PC-9 (cell line): Measurements from ENCODE around the gene RNF8. TPM values are rescaled to one million over a fixed set of nuclear protein-coding genes. Genes with fewer than 3 reads are reported as not detected.

ENCODE experiments used
- BruUV-seq: library from RNA; stranded (reverse); fragments of 400-500 nt; replicated peaks from 2 replicates; lab custom pipeline; 2021; lab: Mats Ljungman, UMichigan
- CTCF ChIA-PET: fragments of 300-600 bp; sonication (Branson Sonifier 250); formaldehyde crosslinking; loops from one replicate; lab custom pipeline; 2022; ENCODE audit warnings: antibody characterized with exemption; lab: Charles Lee
- POLR2A ChIA-PET: fragments of 300-600 bp; sonication (Branson Sonifier 250); formaldehyde crosslinking; loops from one replicate; lab custom pipeline; 2022; ENCODE audit warnings: antibody characterized with exemption; ENCODE audit not compliant: unreplicated experiment; lab: Charles Lee
- DNase-seq, 2 experiments: peaks; one replicate each; pipeline versions ENCODE4 v3.0.0 to v3.0.0-alpha.2; 2015 to 2022; ENCODE audit warnings: mixed read lengths in 1 of 2
- H2AFZ ChIP-seq: fragments of 200-600 bp; sonication (generic); 2 replicates; pipeline ENCODE4 v1.8.1; 2017; ENCODE audit warnings: antibody characterized with exemption
- H3F3A ChIP-seq: fragments of 200-600 bp; sonication (generic); 2 replicates; pipeline ENCODE4 v1.8.1; 2017; ENCODE audit warnings: antibody characterized with exemption, mild to moderate bottlenecking, low read depth; ENCODE audit not compliant: insufficient read depth
- H3K27ac ChIP-seq: fragments of 200-600 bp; sonication (generic); 2 replicates; pipeline ENCODE4 v1.6.1; 2016; ENCODE audit warnings: mixed run types
- H3K27me3 ChIP-seq: fragments of 200-600 bp; sonication (generic); 2 replicates; pipeline ENCODE4 v1.6.1; 2016; ENCODE audit warnings: low read depth, mixed run types; ENCODE audit not compliant: insufficient read depth
- H3K36me3 ChIP-seq: fragments of 200-600 bp; sonication (generic); 2 replicates; pipeline ENCODE4 v1.6.1; 2016; ENCODE audit warnings: low read depth, mixed run types
- H3K4me1 ChIP-seq: fragments of 200-600 bp; sonication (generic); replicated peaks from 2 replicates; pipeline ENCODE4 v1.6.1; 2016; ENCODE audit warnings: mixed run types; ENCODE audit not compliant: insufficient read depth
- H3K4me2 ChIP-seq: fragments of 200-600 bp; sonication (generic); 2 replicates; pipeline ENCODE4 v1.6.1; 2017; ENCODE audit warnings: mixed run types
- H3K4me3 ChIP-seq: fragments of 200-600 bp; sonication (generic); 2 replicates; pipeline ENCODE4 v1.6.1; 2016; ENCODE audit warnings: mixed run types
- H3K79me2 ChIP-seq: fragments of 200-600 bp; sonication (generic); 2 replicates; pipeline ENCODE4 v1.6.1; 2017; ENCODE audit warnings: low read depth, mixed run types
- H3K9me2 ChIP-seq: fragments of 200-600 bp; sonication (generic); 2 replicates; pipeline ENCODE4 v1.8.1; 2017; ENCODE audit warnings: mild to moderate bottlenecking; ENCODE audit not compliant: insufficient read depth
- H3K9me3 ChIP-seq: fragments of 200-600 bp; sonication (generic); 2 replicates; pipeline ENCODE4 v1.8.1; 2016; ENCODE audit warnings: low read depth; ENCODE audit not compliant: insufficient read depth
- H4K20me1 ChIP-seq: fragments of 200-600 bp; sonication (generic); 2 replicates; pipeline ENCODE4 v1.8.1; 2017; ENCODE audit not compliant: insufficient read depth
- CTCF ChIP-seq: fragments of 200-600 bp; sonication (generic); conservative IDR thresholded peaks from 2 replicates; pipeline ENCODE4 v1.6.1; 2017; ENCODE audit warnings: mixed run types, antibody characterized with exemption, mild to moderate bottlenecking, moderate library complexity
- EZH2 ChIP-seq: fragments of 200-600 bp; sonication (generic); IDR thresholded peaks from 2 replicates; pipeline ENCODE4 v1.8.0; 2017; ENCODE audit warnings: antibody characterized with exemption, low read depth
- intact Hi-C: fragments of 100-400 bp; cut with micrococcal nuclease; formaldehyde crosslinking; loops from one replicate; pipeline ENCODE4 v1.10.0; 2022; ENCODE audit not compliant: unreplicated experiment
- total RNA-seq: library from RNA; stranded (reverse); gene quantifications from 2 replicates; pipeline ENCODE4 v1.2.3, GENCODE V29; 2021

The RNF8 gene
- total RNA-seq, 1 experiment from 2014 or later, result 17.5 TPM

GRCh38 chr6:37382994-37383765 lies 29.4 kb downstream of the RNF8 start:
- Histone ChIP-seq H3K4me1 (no peaks in the 10 kb centered on the region), H3K79me2 (no peaks in the 10 kb centered on the region), H3F3A (0 out of 2 replicates have a peak, but pooled peaks cover 4% of the 10 kb centered on the region), H3K27me3 (no peaks in the 10 kb centered on the region), H3K4me2 (no peak overlapping the region), H3K4me3 (no peak overlapping the region), H4K20me1 (peaks cover 5% of the 10 kb centered on the region; the same call in 1 of the 2 replicates), H3K9me3 (no peaks in the 10 kb centered on the region), H2AFZ (no peak overlapping the region), H3K9me2 (no peaks in the 10 kb centered on the region), H3K36me3 (no peaks in the 10 kb centered on the region), H3K27ac (no peak overlapping the region)
- TF ChIP-seq EZH2 (no peak), CTCF (no peak)
- DNase-seq, result no peak
- ChIA-PET CTCF (interaction anchor here (0.6 kb wide), 1 partner anchor 245 kb away, joined by 9 read pairs; no protein-coding TSS in a partner anchor), POLR2A (interaction anchor here (0.5 kb wide), 1 partner anchor 23 kb away, joined by 8 read pairs; no protein-coding TSS in a partner anchor)
- no TSS peak for BruUV-seq
- intact Hi-C loops, result no loop called here

GRCh38 chr6:37388578-37388977 lies 34.8 kb downstream of the RNF8 start:
- Histone ChIP-seq H3K9me3 (no peaks in the 10 kb centered on the region), H3K27me3 (no peaks in the 10 kb centered on the region), H3K9me2 (no peaks in the 10 kb centered on the region), H3K4me3 (no peak overlapping the region), H3K27ac (no peak overlapping the region), H3K36me3 (peaks cover 11% of the 10 kb centered on the region; the same call in 1 of the 2 replicates), H2AFZ (no peak overlapping the region), H3K4me2 (no peak overlapping the region), H3K79me2 (no peaks in the 10 kb centered on the region), H3K4me1 (no peaks in the 10 kb centered on the region), H4K20me1 (no peaks in the 10 kb centered on the region), H3F3A (no peaks in the 10 kb centered on the region)
- ChIA-PET POLR2A (no interaction called here), CTCF (no interaction called here)
- TF ChIP-seq EZH2, result no peak
- TF ChIP-seq CTCF, result no peak
- DNase-seq, result no peak
- intact Hi-C loops, result no loop called here
- BruUV-seq, result no TSS peak

- Histone ChIP-seq H3K4me3 (no peak overlapping the region), H2AFZ (no peak overlapping the region), H3K4me1 (no peaks in the 10 kb centered on the region), H3K9me3 (no peaks in the 10 kb centered on the region), H3K9me2 (no peaks in the 10 kb centered on the region), H3K79me2 (no peaks in the 10 kb centered on the region), H3K27ac (no peak overlapping the region), H4K20me1 (no peaks in the 10 kb centered on the region), H3F3A (no peaks in the 10 kb centered on the region), H3K36me3 (peaks cover 11% of the 10 kb centered on the region; the same call in 1 of the 2 replicates), H3K27me3 (no peaks in the 10 kb centered on the region), H3K4me2 (no peak overlapping the region)
- TF ChIP-seq EZH2, result no peak
- TF ChIP-seq CTCF, result no peak
- DNase-seq, result no peak
- ChIA-PET CTCF (no interaction called here), POLR2A (no interaction called here)
- BruUV-seq, result no TSS peak
- intact Hi-C loops, result no loop called here
These were observed 36.1 kb downstream of the RNF8 start for GRCh38 chr6:37389857-37390256.
